ENCODE measurements around the gene TTF2. TPM values are rescaled to one million over a fixed set of nuclear protein-coding genes. Genes with fewer than 3 reads are reported as not detected.

The TTF2 gene
- total and polyA plus RNA-seq, 7 experiments from 2014 or later = 9.1 to 74.4 (median 32.6) TPM

GRCh38 chr1:117037802-117038201 is 22.3 kb upstream of the TTF2 start:
- H3K9me3 Mint-ChIP-seq = peaks cover 0 to 5% (median 0%) of the 10 kb centered on the region in 11 donors
- H3K4me3 Mint-ChIP-seq = no peak overlapping the region
- H3K27me3 ChIP-seq (ENCODE audit: control insufficient read depth in 2 of 2, insufficient read depth in 2 of 2, low read length in 2 of 2) = no peaks in the 10 kb centered on the region
- DNase-seq (no peak), ATAC-seq (no peak)
- no peaks in the 10 kb centered on the region for H3K36me3 ChIP-seq (ENCODE audit: control insufficient read depth in 2 of 3, insufficient read depth in 3 of 3, low read length in 3 of 3)
- peaks cover 0 to 6% (median 3%) of the 10 kb centered on the region in 5 donors for H3K36me3 Mint-ChIP-seq
- no peak overlapping the region for H3K4me3 ChIP-seq (ENCODE audit: low read length)
- H3K27ac ChIP-seq (ENCODE audit: low read depth, low read length) = no peak overlapping the region
- peaks cover 2 to 15% (median 11%) of the 10 kb centered on the region in 7 donors for H3K4me1 Mint-ChIP-seq
- no peaks in the 10 kb centered on the region for H3K4me1 ChIP-seq (ENCODE audit: control insufficient read depth in 2 of 2, insufficient read depth in 2 of 2, low read length in 2 of 2)
- intact Hi-C loops (cut with micrococcal nuclease) = no loop called here
- H3K9me3 ChIP-seq (ENCODE audit: control insufficient read depth in 2 of 3, low read length in 3 of 3) = no peaks in the 10 kb centered on the region
- no peak overlapping the region for H3K27ac Mint-ChIP-seq
- ChIA-PET POLR2A (no interaction called here), CTCF (interaction anchor here (0.7 kb wide), 1 partner anchor 103 kb away, joined by 3 read pairs; no protein-coding TSS in a partner anchor)
- no peaks in the 10 kb centered on the region for H3K27me3 Mint-ChIP-seq

GRCh38 chr1:117038236-117038635 is 21.9 kb upstream of the TTF2 start:
- intact Hi-C loops (cut with micrococcal nuclease) = no loop called here

GRCh38 chr1:117044217-117044616 is 15.9 kb upstream of the TTF2 start:
- no peaks in the 10 kb centered on the region for H3K27me3 Mint-ChIP-seq
- ChIA-PET POLR2A (no interaction called here), CTCF (interaction anchor here (1.2 kb wide), 1 partner anchor 35 kb away, joined by 3 read pairs; no protein-coding TSS in a partner anchor)
- Histone ChIP-seq H3K36me3 (ENCODE audit: control insufficient read depth in 2 of 3, insufficient read depth in 3 of 3, low read length in 3 of 3) (no peaks in the 10 kb centered on the region), H3K9me3 (ENCODE audit: control insufficient read depth in 2 of 3, low read length in 3 of 3) (no peaks in the 10 kb centered on the region), H3K27me3 (ENCODE audit: control insufficient read depth in 2 of 2, insufficient read depth in 2 of 2, low read length in 2 of 2) (no peaks in the 10 kb centered on the region), H3K27ac (ENCODE audit: low read depth, low read length) (no peak overlapping the region), H3K4me3 (ENCODE audit: low read length) (no peak overlapping the region), H3K4me1 (ENCODE audit: control insufficient read depth in 2 of 2, insufficient read depth in 2 of 2, low read length in 2 of 2) (peaks cover 0 to 21% of the 10 kb centered on the region in 2 donors)
- ATAC-seq (no peak), DNase-seq (no peak)
- peaks cover 0 to 41% (median 4%) of the 10 kb centered on the region in 5 donors for H3K36me3 Mint-ChIP-seq
- intact Hi-C loops (cut with micrococcal nuclease) = no loop called here
- peaks cover 12 to 36% (median 21%) of the 10 kb centered on the region in 7 donors for H3K4me1 Mint-ChIP-seq
- H3K27ac Mint-ChIP-seq = peak overlapping the region in 2 of 9 donors; percentile 1 to 7
- peaks cover 0 to 11% (median 2%) of the 10 kb centered on the region in 11 donors for H3K9me3 Mint-ChIP-seq
- H3K4me3 Mint-ChIP-seq = no peak overlapping the region

More at GRCh38 chr1:117038236-117038635, 21.9 kb upstream of the TTF2 start:
- Histone ChIP-seq H3K27me3 (ENCODE audit: control insufficient read depth in 2 of 2, insufficient read depth in 2 of 2, low read length in 2 of 2) (no peaks in the 10 kb centered on the region), H3K27ac (ENCODE audit: low read depth, low read length) (no peak overlapping the region), H3K4me3 (ENCODE audit: low read length) (no peak overlapping the region), H3K36me3 (ENCODE audit: control insufficient read depth in 2 of 3, insufficient read depth in 3 of 3, low read length in 3 of 3) (no peaks in the 10 kb centered on the region), H3K9me3 (ENCODE audit: control insufficient read depth in 2 of 3, low read length in 3 of 3) (no peaks in the 10 kb centered on the region), H3K4me1 (ENCODE audit: control insufficient read depth in 2 of 2, insufficient read depth in 2 of 2, low read length in 2 of 2) (no peaks in the 10 kb centered on the region)
- DNase-seq (no peak), ATAC-seq (no peak)
- Mint-ChIP-seq H3K4me1 (peaks cover under 1 to 11% (median 7%) of the 10 kb centered on the region in 7 donors), H3K36me3 (peaks cover 0 to 10% (median 3%) of the 10 kb centered on the region in 5 donors), H3K27me3 (no peaks in the 10 kb centered on the region), H3K27ac (peak overlapping the region in 1 of 9 donors; percentile 20), H3K9me3 (peaks cover 0 to 5% (median 1%) of the 10 kb centered on the region in 11 donors), H3K4me3 (no peak overlapping the region)
- POLR2A ChIA-PET = no interaction called here
- CTCF ChIA-PET = interaction anchor here (0.7 kb wide), 1 partner anchor 104 kb away, joined by 3 read pairs; no protein-coding TSS in a partner anchor

GRCh38 chr1:117045644-117046043 is 14.5 kb upstream of the TTF2 start:
- H3K4me1 Mint-ChIP-seq = peaks cover 19 to 49% (median 35%) of the 10 kb centered on the region in 7 donors
- no peak for DNase-seq
- peaks cover 0 to 29% of the 10 kb centered on the region in 2 donors for H3K4me1 ChIP-seq (ENCODE audit: control insufficient read depth in 2 of 2, insufficient read depth in 2 of 2, low read length in 2 of 2)
- H3K4me3 ChIP-seq (ENCODE audit: low read length) = no peak overlapping the region
- ChIA-PET POLR2A (interaction anchor here (1.5 to 9.6 kb wide), 2 partner anchors 36 to 59 kb away, joined by 6 to 75 read pairs; no protein-coding TSS in a partner anchor), CTCF (interaction anchor here (1.2 kb wide), 2 partner anchors 36 to 307 kb away, joined by 3 read pairs; no protein-coding TSS in a partner anchor)
- peaks cover 0 to 9% (median 2%) of the 10 kb centered on the region in 11 donors for H3K9me3 Mint-ChIP-seq
- no peak for ATAC-seq
- H3K4me3 Mint-ChIP-seq = no peak overlapping the region
- H3K27ac ChIP-seq (ENCODE audit: low read depth, low read length) = no peak overlapping the region
- H3K27me3 Mint-ChIP-seq = no peaks in the 10 kb centered on the region
- peaks cover 0 to 43% (median 4%) of the 10 kb centered on the region in 5 donors for H3K36me3 Mint-ChIP-seq
- peak overlapping the region in 3 of 9 donors; percentile 44 to 61 (median 45) for H3K27ac Mint-ChIP-seq
- intact Hi-C loops (cut with micrococcal nuclease) = no loop called here
- no peaks in the 10 kb centered on the region for H3K36me3 ChIP-seq (ENCODE audit: control insufficient read depth in 2 of 3, insufficient read depth in 3 of 3, low read length in 3 of 3)
- H3K27me3 ChIP-seq (ENCODE audit: control insufficient read depth in 2 of 2, insufficient read depth in 2 of 2, low read length in 2 of 2) = no peaks in the 10 kb centered on the region
- H3K9me3 ChIP-seq (ENCODE audit: control insufficient read depth in 2 of 3, low read length in 3 of 3) = no peaks in the 10 kb centered on the region

GRCh38 chr1:117046781-117047180 is 13.3 kb upstream of the TTF2 start:
- ATAC-seq (no peak), DNase-seq (no peak)
- intact Hi-C loops (cut with micrococcal nuclease) = no loop called here
- POLR2A ChIA-PET = interaction anchor here (1.5 to 9.6 kb wide), 2 partner anchors 37 to 60 kb away, joined by 6 to 75 read pairs; no protein-coding TSS in a partner anchor
- Histone ChIP-seq H3K27me3 (ENCODE audit: control insufficient read depth in 2 of 2, insufficient read depth in 2 of 2, low read length in 2 of 2) (no peaks in the 10 kb centered on the region), H3K9me3 (ENCODE audit: control insufficient read depth in 2 of 3, low read length in 3 of 3) (no peaks in the 10 kb centered on the region), H3K4me3 (ENCODE audit: low read length) (no peak overlapping the region), H3K36me3 (ENCODE audit: control insufficient read depth in 2 of 3, insufficient read depth in 3 of 3, low read length in 3 of 3) (no peaks in the 10 kb centered on the region), H3K4me1 (ENCODE audit: control insufficient read depth in 2 of 2, insufficient read depth in 2 of 2, low read length in 2 of 2) (peaks cover under 1 to 40% of the 10 kb centered on the region in 2 donors), H3K27ac (ENCODE audit: low read depth, low read length) (no peak overlapping the region)
- H3K36me3 Mint-ChIP-seq = peaks cover 0 to 41% (median 0%) of the 10 kb centered on the region in 5 donors
- CTCF ChIA-PET = interaction anchor here (0.6 to 0.9 kb wide), 2 partner anchors 81 to 322 kb away, joined by 3 to 5 read pairs; no protein-coding TSS in a partner anchor
- H3K9me3 Mint-ChIP-seq = peaks cover 0 to 6% (median 0%) of the 10 kb centered on the region in 11 donors
- H3K4me1 Mint-ChIP-seq = peaks cover 27 to 61% (median 45%) of the 10 kb centered on the region in 7 donors
- no peak overlapping the region for H3K4me3 Mint-ChIP-seq
- H3K27me3 Mint-ChIP-seq = no peaks in the 10 kb centered on the region
- H3K27ac Mint-ChIP-seq = peak overlapping the region in 2 of 9 donors; percentile 32 to 97

GRCh38 chr1:117047271-117047670 is 12.9 kb upstream of the TTF2 start:
- H3K4me3 Mint-ChIP-seq = peak overlapping the region in 4 of 10 donors; percentile 8 to 70 (median 36)
- intact Hi-C loops (cut with micrococcal nuclease) = no loop called here
- H3K4me3 ChIP-seq (ENCODE audit: low read length) = no peak overlapping the region
- peaks cover 5 to 45% of the 10 kb centered on the region in 2 donors for H3K4me1 ChIP-seq (ENCODE audit: control insufficient read depth in 2 of 2, insufficient read depth in 2 of 2, low read length in 2 of 2)
- H3K27me3 Mint-ChIP-seq = no peaks in the 10 kb centered on the region
- peaks cover 29 to 62% (median 50%) of the 10 kb centered on the region in 7 donors for H3K4me1 Mint-ChIP-seq
- no peaks in the 10 kb centered on the region for H3K9me3 ChIP-seq (ENCODE audit: control insufficient read depth in 2 of 3, low read length in 3 of 3)
- H3K36me3 ChIP-seq (ENCODE audit: control insufficient read depth in 2 of 3, insufficient read depth in 3 of 3, low read length in 3 of 3) = no peaks in the 10 kb centered on the region
- no peak for ATAC-seq
- H3K36me3 Mint-ChIP-seq = peaks cover 0 to 41% (median 0%) of the 10 kb centered on the region in 5 donors
- no peak for DNase-seq
- POLR2A ChIA-PET = interaction anchor here (0.8 to 9.6 kb wide), 3 partner anchors 38 to 89 kb away, joined by 3 to 75 read pairs (median 6); no protein-coding TSS in a partner anchor
- peak overlapping the region in 8 of 9 donors; percentile 68 to 99 (median 94) for H3K27ac Mint-ChIP-seq
- CTCF ChIA-PET = interaction anchor here (0.7 to 0.9 kb wide), 2 partner anchors 310 to 322 kb away, joined by 3 read pairs; no protein-coding TSS in a partner anchor
- peaks cover 0 to 6% (median 0%) of the 10 kb centered on the region in 11 donors for H3K9me3 Mint-ChIP-seq
- H3K27me3 ChIP-seq (ENCODE audit: control insufficient read depth in 2 of 2, insufficient read depth in 2 of 2, low read length in 2 of 2) = no peaks in the 10 kb centered on the region
- no peak overlapping the region for H3K27ac ChIP-seq (ENCODE audit: low read depth, low read length)
